Tibial nerve (tissue), 3 donors: ENCODE measurements around the gene TMUB2.

Experiments used
- POLR2A ChIP-seq, 2 donors: fragments of 450-650 bp; IDR thresholded peaks; one replicate each; pipeline ENCODE4 v1.6.1; 2017; ENCODE audit warnings: antibody characterized with exemption in 2 of 2, mild to moderate bottlenecking in 2 of 2, moderate library complexity in 2 of 2
- TF ChIP-seq, protein P1 (sequence below), 5 experiments: fragments of 200-600 bp in 3 of 5; fragments of 450-650 bp in 2 of 5; sonication (generic) in 3 of 5; IDR thresholded peaks; one replicate each; pipeline ENCODE4 v1.5.1; 2016 to 2019; ENCODE audit warnings: antibody characterized with exemption in 5 of 5, mild to moderate bottlenecking in 3 of 5, moderate library complexity in 2 of 5

DNA sequence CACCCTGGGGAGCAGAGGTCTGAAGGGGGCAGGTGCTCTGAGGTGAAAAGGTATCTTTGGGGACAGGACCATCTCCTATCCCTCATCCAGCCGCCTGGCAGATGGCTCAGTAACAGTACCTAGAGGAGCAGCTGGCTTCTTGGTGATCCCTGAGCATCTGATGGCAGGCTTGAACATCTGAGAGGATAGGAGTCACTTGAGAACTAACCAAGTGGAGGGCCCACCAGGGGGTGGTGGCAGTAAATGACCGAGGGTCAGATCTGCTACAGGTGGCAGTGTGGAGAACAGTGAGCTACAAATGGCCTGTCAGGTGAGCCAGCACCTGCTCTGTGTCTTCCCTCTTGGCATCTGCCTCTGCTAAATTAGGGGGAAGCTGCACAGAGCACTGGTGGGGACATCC is 31.3 kb upstream of the TMUB2 start:
- TF ChIP-seq, protein P1, sequence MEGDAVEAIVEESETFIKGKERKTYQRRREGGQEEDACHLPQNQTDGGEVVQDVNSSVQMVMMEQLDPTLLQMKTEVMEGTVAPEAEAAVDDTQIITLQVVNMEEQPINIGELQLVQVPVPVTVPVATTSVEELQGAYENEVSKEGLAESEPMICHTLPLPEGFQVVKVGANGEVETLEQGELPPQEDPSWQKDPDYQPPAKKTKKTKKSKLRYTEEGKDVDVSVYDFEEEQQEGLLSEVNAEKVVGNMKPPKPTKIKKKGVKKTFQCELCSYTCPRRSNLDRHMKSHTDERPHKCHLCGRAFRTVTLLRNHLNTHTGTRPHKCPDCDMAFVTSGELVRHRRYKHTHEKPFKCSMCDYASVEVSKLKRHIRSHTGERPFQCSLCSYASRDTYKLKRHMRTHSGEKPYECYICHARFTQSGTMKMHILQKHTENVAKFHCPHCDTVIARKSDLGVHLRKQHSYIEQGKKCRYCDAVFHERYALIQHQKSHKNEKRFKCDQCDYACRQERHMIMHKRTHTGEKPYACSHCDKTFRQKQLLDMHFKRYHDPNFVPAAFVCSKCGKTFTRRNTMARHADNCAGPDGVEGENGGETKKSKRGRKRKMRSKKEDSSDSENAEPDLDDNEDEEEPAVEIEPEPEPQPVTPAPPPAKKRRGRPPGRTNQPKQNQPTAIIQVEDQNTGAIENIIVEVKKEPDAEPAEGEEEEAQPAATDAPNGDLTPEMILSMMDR (IDR thresholded peaks at IDR 0.05): no peak
- TF ChIP-seq POLR2A (IDR thresholded peaks at IDR 0.05): no peak
